NCI-H226 (cell line): ENCODE measurements around the gene CDKL2.
"Not testable (repeated sequence)": the region's sequence is repeated elsewhere in the genome, so short reads cannot be mapped to it uniquely, and the experiment has no call there.

Source experiments
- DNase-seq: peaks from one replicate; pipeline ENCODE4 v3.0.0-alpha.2; 2015

The CDKL2 gene

DNA sequence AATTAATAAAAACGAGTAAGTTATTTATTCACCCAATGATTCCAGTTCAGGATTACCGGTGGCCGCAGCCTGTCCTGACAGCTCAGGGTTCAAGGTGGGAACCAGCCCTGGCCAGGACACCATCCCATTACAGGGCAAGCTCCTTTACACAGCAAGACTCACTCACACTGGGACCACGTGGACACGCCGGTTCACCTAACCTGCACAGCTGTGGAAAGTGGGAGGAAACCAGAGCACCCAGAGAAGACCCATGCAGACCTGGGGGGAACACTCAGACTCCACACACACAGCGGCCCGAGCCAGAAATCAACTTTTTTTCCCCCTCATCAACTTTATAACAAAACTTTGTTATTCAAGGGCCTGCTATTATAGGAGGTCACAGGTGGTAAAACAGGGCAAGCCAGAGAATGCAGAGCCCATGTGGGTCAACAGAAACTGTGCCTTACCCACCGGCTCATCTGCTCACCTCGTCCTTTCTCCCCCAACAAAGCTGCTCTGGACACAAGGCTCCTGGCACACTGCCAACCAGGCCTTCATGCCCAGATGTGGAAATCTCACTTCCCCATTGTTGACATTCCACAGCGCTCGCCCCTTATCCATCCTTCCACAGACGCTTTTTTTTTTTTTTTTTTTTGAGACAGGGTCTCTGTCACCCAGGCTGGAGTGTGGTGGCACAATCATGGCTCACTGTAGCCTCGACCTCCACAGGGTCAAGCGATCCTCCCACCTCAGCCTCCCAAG is 82.5 kb downstream of the CDKL2 start:
- DNase-seq = no peak

DNA sequence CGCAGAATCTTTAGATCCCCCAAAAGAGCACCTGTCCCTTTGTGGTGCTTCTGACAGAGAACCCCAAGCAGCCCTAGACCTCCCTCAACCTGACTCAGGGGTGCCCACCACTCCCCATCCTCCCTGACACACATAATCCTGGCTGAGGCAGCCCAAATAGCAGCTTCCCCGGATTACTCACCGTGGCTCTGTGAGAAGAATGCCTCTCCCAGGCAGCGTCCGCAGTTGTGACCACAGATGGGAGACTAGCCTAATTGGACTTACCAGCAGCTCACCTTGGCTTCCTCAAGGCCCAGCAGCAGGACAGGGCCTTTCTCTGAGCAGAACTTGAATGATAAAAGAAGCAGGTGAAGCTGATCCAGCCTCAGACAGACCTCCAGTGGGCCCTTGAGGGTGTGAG is 84.8 kb downstream of the CDKL2 start:
- DNase-seq = peak; percentile 33

DNA sequence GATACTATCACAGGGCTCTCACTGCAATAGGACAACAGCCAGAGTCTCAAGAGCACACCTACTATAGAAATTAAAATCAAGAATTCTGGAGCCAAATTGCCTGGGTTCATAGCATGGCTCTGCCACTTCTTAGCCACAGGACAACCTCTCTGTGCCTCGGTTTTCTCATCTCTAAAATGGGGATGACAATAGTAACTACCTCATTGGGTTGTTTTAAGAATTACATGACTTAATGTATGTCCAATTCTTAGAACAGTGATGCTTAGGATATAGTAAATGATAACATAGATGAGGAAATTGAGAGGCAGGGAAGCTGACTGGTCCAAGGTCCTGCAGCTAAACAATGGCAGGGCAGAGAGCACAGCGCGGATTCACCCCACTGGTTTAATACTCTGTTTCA is 85.5 kb downstream of the CDKL2 start:
- DNase-seq = no peak

DNA sequence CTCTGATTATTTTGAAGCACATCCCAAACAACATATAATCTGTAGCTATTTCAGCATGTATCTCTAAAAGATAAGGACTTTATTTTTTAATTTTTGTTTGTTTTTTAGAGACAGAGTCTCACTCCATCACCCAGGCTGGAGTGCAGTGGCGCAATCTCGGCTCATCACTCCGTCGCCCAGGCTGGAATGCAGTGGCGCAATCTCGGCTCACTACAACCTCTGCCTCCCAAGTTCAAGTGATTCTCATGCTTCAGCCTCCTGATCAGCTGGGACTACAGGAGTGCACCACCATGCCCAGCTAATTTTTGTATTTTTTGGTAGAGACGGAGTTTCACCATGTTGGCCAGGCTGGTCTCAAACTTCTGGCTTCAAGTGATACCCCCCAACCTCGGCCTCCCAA is 86.1 kb downstream of the CDKL2 start:
- peak; percentile 22 for DNase-seq

DNA sequence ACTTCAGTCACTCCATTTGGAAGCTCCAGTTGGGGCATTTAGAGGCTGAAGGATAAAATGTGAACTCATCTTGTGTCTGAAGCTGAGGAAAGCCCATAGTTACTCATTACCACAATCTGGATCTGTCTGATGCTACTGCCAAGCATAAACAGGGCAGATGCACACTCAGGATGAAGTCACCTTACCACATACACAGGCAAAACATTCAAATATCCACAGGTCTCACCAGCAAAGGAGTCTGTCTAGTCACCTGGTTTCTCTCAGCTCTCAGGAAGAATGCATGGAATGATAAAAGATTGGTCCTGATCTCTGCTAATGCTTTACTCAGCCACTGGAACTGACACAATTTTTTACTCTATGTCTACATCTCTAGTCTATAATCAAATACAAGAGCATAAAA is 87.5 kb downstream of the CDKL2 start:
- peak; percentile 83 for DNase-seq

DNA sequence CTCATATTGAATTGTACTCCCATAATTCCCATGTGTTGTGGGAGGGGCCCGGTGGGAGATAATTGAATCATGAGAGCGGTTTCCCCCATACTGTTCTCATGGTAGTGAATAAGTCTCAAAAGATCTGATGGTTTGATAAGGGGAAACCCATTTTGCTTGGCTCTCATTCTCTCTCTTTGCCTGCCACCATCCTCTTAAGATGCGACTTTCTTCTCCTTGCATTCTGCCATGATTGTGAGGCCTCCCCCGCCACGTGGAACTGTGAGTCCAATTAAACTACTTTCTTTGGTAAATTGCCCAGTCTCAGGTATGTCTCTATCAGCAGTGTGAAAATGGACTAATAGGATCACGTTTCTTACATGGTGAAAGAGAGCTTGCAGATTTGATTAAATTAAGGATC is 93.0 kb downstream of the CDKL2 start:
- not testable (repeated sequence) for DNase-seq

DNA sequence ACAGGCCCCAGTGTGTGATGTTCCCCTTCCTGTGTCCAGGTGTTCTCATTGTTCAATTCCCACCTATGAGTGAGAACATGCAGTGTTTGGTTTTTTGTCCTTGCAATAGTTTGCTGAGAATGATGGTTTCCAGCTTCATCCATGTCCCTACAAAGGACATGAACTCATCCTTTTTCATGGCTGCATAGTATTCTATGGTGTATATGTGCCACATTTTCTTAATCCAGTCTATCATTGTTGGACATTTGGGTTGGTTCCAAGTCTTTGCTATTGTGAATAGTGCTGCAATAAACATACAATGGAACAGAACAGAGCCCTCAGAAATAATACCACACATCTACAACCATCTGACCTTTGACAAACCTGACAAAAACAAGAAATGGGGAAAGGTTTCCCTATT is 96.4 kb downstream of the CDKL2 start:
- not testable (repeated sequence) for DNase-seq

DNA sequence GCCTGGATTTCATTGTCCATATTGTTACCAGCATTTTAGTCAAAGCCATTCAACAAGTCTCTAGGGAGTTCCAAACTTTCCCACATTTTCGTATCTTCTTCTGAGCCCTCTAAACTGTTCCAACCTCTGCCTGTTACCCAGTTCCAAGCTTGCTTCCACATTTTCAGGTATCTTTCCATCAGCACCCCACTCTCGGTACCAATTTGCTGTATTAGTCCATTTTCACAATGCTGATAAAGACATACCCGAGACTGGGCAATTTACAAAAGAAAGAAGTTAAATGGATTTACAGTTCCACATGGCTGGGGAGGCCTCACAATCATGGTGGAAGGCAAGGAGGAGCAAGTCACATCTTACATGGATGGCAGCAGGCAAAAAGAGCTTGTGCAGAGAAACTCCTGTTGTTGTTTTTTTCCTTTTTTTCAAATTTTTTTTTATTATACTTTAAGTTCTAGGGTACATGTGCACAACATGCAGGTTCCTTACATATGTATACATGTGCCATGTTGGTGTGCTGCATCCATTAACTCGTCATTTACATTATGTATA is 96.9 kb downstream of the CDKL2 start:
- not testable (repeated sequence) for DNase-seq

DNA sequence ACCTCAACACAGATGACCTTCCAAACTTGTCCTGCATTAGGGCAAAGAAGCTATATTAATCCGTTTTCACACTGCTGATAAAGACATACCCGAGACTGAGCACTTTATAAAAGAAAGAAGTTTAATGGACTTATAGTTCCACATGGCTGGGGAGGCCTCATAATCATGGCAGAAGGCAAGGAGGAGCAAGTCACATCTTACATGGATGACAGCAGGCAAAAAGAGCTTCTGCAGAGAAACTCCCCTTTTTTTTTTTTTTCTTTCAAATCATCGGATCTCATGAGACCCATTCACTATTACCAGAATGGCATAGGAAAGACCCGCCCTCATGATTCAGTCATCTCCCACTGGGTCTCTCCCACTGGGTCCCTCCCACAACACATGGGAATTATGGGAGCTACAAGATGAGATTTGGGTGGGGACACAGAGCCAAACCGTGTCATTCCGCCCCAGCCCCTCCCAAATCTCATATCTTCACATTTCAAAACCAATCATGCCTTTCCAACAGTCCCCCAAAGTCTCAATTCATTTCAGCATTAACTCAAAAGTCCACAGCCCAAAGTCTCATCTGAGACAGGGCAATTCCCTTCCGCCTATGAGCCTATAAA is 98.7 kb downstream of the CDKL2 start:
- DNase-seq = not testable (repeated sequence)

DNA sequence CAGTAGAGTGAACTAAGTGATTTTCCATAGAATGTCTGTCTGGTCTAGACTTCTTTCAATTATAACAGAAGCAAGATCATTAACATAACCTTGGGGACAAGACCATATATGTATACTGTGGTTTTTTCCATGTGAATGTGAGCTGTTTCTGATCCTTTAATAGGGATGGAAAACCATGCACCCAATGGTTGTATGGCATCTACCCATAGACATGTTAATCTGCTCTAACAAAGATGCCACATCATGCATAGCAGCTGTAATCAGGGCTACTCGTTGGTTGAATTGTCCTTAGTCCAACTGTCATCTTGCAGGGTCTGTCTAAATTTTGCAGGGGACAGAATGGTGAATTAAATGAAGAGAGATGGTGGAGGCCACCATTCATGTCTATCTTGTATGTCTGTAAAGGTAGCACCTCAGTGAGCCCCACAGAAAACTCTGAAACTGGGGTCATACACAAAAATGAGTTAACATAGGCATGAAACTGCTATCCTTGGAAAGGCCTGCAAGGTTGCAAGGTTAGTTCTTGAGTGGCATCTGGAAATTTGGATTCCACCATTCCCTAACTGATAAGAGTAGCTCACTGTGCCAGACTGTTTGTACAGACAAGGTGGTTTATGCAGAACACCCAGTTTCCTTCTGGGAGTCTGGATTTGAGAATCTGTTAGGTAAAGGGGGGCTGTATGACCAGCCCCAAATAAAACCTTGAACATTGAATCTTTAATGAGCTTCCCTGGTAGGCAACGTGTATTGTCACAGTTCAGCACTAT is 99.6 kb downstream of the CDKL2 start:
- no peak for DNase-seq
